H1 (cell line): ENCODE measurements around the gene ZNF101. TPM values are rescaled to one million over a fixed set of nuclear protein-coding genes. Genes with fewer than 3 reads are reported as not detected.

Source experiments
- CTCF ChIA-PET: fragments of 300-600 bp; sonication (Branson Sonifier 250); formaldehyde crosslinking; loops from one replicate; lab custom pipeline; 2021; ENCODE audit not compliant: partially characterized antibody; lab: Charles Lee
- POLR2A ChIA-PET: fragments of 300-600 bp; sonication (Branson Sonifier 250); formaldehyde crosslinking; loops from one replicate; lab custom pipeline; 2021; ENCODE audit warnings: inconsistent platforms; ENCODE audit not compliant: partially characterized antibody; lab: Charles Lee
- DNase-seq, 2 experiments: peaks; one replicate each; pipeline versions ENCODE4 v3.0.0 to v3.0.0-alpha.2; 2010 to 2022; ENCODE audit warnings: low spot score in 2 of 2, low read depth in 1 of 2, mixed read lengths in 1 of 2
- FAIRE-seq: peaks from 2 replicates; lab custom pipeline; 2011; peaks lifted over from hg19 to GRCh38; lab: Jason Lieb, UNC
- H2AFZ ChIP-seq: 2 replicates; pipeline ENCODE4 v1.8.1; 2012; ENCODE audit warnings: low read length, inconsistent platforms
- H2AK5ac ChIP-seq: 2 replicates; pipeline ENCODE4 v1.6.1; 2013; ENCODE audit warnings: low read depth, low read length
- H2BK120ac ChIP-seq: replicated peaks from 2 replicates; pipeline ENCODE3; 2013; ENCODE audit warnings: low read depth, low read length, inconsistent platforms
- H2BK12ac ChIP-seq: 2 replicates; pipeline ENCODE4 v1.6.1; 2013; ENCODE audit warnings: low read depth, low read length
- H2BK15ac ChIP-seq: 2 replicates; pipeline ENCODE4 v1.6.1; 2013; ENCODE audit warnings: low read length
- H2BK20ac ChIP-seq: 2 replicates; pipeline ENCODE4 v1.6.1; 2013; ENCODE audit warnings: low read length
- H2BK5ac ChIP-seq: 2 replicates; pipeline ENCODE4 v1.6.1; 2013; ENCODE audit warnings: low read depth, low read length
- H3K14ac ChIP-seq: 2 replicates; pipeline ENCODE4 v1.6.1; 2013; ENCODE audit warnings: inconsistent platforms; ENCODE audit not compliant: insufficient read length
- H3K18ac ChIP-seq: 2 replicates; pipeline ENCODE4 v1.6.1; 2013; ENCODE audit warnings: low read length; ENCODE audit errors: extremely low read depth
- H3K23ac ChIP-seq: 2 replicates; pipeline ENCODE4 v1.6.1; 2013; ENCODE audit warnings: inconsistent platforms; ENCODE audit not compliant: insufficient read length
- H3K23me2 ChIP-seq: 2 replicates; pipeline ENCODE4 v1.6.1; 2013; ENCODE audit warnings: low read depth, low read length
- H3K27ac ChIP-seq: 2 replicates; pipeline ENCODE4 v1.6.1; 2011; ENCODE audit warnings: low read depth, low read length, inconsistent platforms
- H3K27me3 ChIP-seq, 4 experiments: replicated peaks in 1 of 4; 1 replicate in 1 of 4; 2 replicates in 3 of 4; pipeline versions ENCODE4 v1.6.1 to v1.8.1; 2011 to 2013; ENCODE audit warnings: low read length in 3 of 4, mild to moderate bottlenecking in 3 of 4, inconsistent platforms in 2 of 4, mixed read lengths in 2 of 4, moderate library complexity in 1 of 4; ENCODE audit not compliant: control insufficient read depth in 3 of 4, insufficient read depth in 3 of 4; ENCODE audit errors: extremely low read depth in 1 of 4
- H3K36me3 ChIP-seq, 4 experiments: 2 replicates each; pipeline versions ENCODE4 v1.6.1 to v1.8.1; 2011 to 2013; ENCODE audit warnings: mild to moderate bottlenecking in 4 of 4, low read length in 3 of 4, moderate library complexity in 2 of 4, control low read depth in 1 of 4, inconsistent platforms in 1 of 4; ENCODE audit not compliant: insufficient read depth in 4 of 4, control insufficient read depth in 2 of 4
- H3K4ac ChIP-seq: replicated peaks from 2 replicates; pipeline ENCODE3; 2013; ENCODE audit warnings: low read length, low read depth, mixed read lengths, inconsistent platforms; ENCODE audit not compliant: insufficient read length
- H3K4me1 ChIP-seq, 4 experiments: replicated peaks in 1 of 4; 1 replicate in 1 of 4; 2 replicates in 3 of 4; pipeline versions ENCODE4 v1.6.1 to v1.8.1; 2011 to 2013; ENCODE audit warnings: low read length in 3 of 4, inconsistent platforms in 2 of 4, mixed read lengths in 1 of 4; ENCODE audit not compliant: insufficient read depth in 4 of 4, control insufficient read depth in 3 of 4
- H3K4me2 ChIP-seq, 2 experiments: 2 replicates each; pipeline versions ENCODE4 v1.6.1 to v1.8.1; 2011 to 2013; ENCODE audit warnings: low read depth in 2 of 2, low read length in 2 of 2, control low read depth in 1 of 2, inconsistent platforms in 1 of 2, mild to moderate bottlenecking in 1 of 2; ENCODE audit not compliant: insufficient read depth in 1 of 2
- H3K4me3 ChIP-seq, 4 experiments: fragments of 200-600, 300-600 bp in 1 of 4; sonication (generic), shearing (Covaris generic), sonication (Bioruptor Twin) in 1 of 4; 2 replicates each; pipeline versions ENCODE4 v1.5.1 to v1.8.1; 2011 to 2016; ENCODE audit warnings: low read length in 4 of 4, low read depth in 3 of 4, control low read depth in 2 of 4, inconsistent platforms in 2 of 4, mild to moderate bottlenecking in 2 of 4, mixed read lengths in 1 of 4, moderate library complexity in 1 of 4; ENCODE audit not compliant: insufficient read depth in 2 of 4; ENCODE audit errors: extremely low read depth in 1 of 4
- H3K56ac ChIP-seq: replicated peaks from 2 replicates; pipeline ENCODE3; 2013; ENCODE audit warnings: low read depth, mild to moderate bottlenecking, mixed read lengths, low read length, inconsistent platforms; ENCODE audit not compliant: insufficient read length
- H3K79me1 ChIP-seq: 2 replicates; pipeline ENCODE4 v1.6.1; 2013; ENCODE audit warnings: low read depth, low read length, control low read depth
- H3K79me2 ChIP-seq, 2 experiments: 2 replicates each; pipeline versions ENCODE4 v1.6.1 to v1.8.1; 2012 to 2013; ENCODE audit warnings: low read length in 2 of 2, mild to moderate bottlenecking in 2 of 2, inconsistent platforms in 1 of 2; ENCODE audit not compliant: insufficient read depth in 2 of 2, control insufficient read depth in 1 of 2
- H3K9ac ChIP-seq, 4 experiments: replicated peaks in 1 of 4; 1 replicate in 1 of 4; 2 replicates in 3 of 4; pipeline versions ENCODE4 v1.6.1 to v1.8.1; 2011 to 2013; ENCODE audit warnings: low read depth in 3 of 4, low read length in 3 of 4, control low read depth in 2 of 4, mild to moderate bottlenecking in 2 of 4, moderate library complexity in 2 of 4, inconsistent platforms in 1 of 4; ENCODE audit errors: extremely low read depth in 1 of 4
- H3K9me3 ChIP-seq, 2 experiments: 2 replicates each; pipeline versions ENCODE4 v1.6.1 to v1.8.1; 2012 to 2013; ENCODE audit warnings: mild to moderate bottlenecking in 2 of 2, moderate library complexity in 2 of 2, control low read depth in 1 of 2, inconsistent platforms in 1 of 2, low read depth in 1 of 2, low read length in 1 of 2, mixed read lengths in 1 of 2; ENCODE audit not compliant: insufficient read depth in 2 of 2
- H4K20me1 ChIP-seq, 2 experiments: replicated peaks in 1 of 2; 2 replicates each; pipeline versions ENCODE3 to v1.8.1; 2011 to 2013; ENCODE audit warnings: inconsistent platforms in 2 of 2, low read length in 2 of 2, mild to moderate bottlenecking in 1 of 2; ENCODE audit not compliant: insufficient read depth in 2 of 2, control insufficient read depth in 1 of 2
- H4K5ac ChIP-seq: 2 replicates; pipeline ENCODE4 v1.6.1; 2013; ENCODE audit warnings: low read length, low read depth, mixed read lengths, inconsistent platforms; ENCODE audit not compliant: insufficient read length
- H4K8ac ChIP-seq: 2 replicates; pipeline ENCODE4 v1.8.0; 2013; ENCODE audit warnings: mild to moderate bottlenecking, moderate library complexity, low read length, inconsistent platforms; ENCODE audit not compliant: insufficient read depth; ENCODE audit errors: extremely low read depth
- H4K91ac ChIP-seq: replicated peaks from 2 replicates; pipeline ENCODE3; 2013; ENCODE audit warnings: low read length, mixed read lengths, inconsistent platforms; ENCODE audit not compliant: insufficient read length
- GTF2F1 ChIP-seq: IDR thresholded peaks from 2 replicates; pipeline ENCODE4 v1.6.1; 2012; ENCODE audit warnings: low read depth, low read length, improper control_type of control experiment, borderline replicate concordance
- HDAC2 ChIP-seq, 2 experiments: fragments of 300-600 bp in 1 of 2; sonication (generic) in 1 of 2; IDR thresholded peaks; 2 replicates each; pipeline ENCODE4 v1.6.1; 2011 to 2012; ENCODE audit warnings: low read depth in 2 of 2, low read length in 2 of 2, mild to moderate bottlenecking in 2 of 2, moderate library complexity in 2 of 2, borderline replicate concordance in 1 of 2, inconsistent platforms in 1 of 2
- RAD21 ChIP-seq, 2 experiments: IDR thresholded peaks in 1 of 2; conservative IDR thresholded peaks in 1 of 2; 2 replicates each; pipeline ENCODE4 v1.6.1; 2011; ENCODE audit warnings: low read depth in 2 of 2, low read length in 2 of 2, improper control_type of control experiment in 1 of 2, inconsistent platforms in 1 of 2, mild to moderate bottlenecking in 1 of 2, moderate library complexity in 1 of 2
- RNF2 ChIP-seq: fragments of 200-900, 300-1000 bp; sonication (generic); IDR thresholded peaks from 2 replicates; pipeline ENCODE4 v1.7.1; 2016; ENCODE audit warnings: borderline replicate concordance, low read depth, mild to moderate bottlenecking, antibody characterized with exemption, low read length; ENCODE audit not compliant: poor library complexity, severe bottlenecking; ENCODE audit errors: missing control alignments
- WGBS, 2 experiments: shearing (Covaris generic) in 1 of 2; methylation state at CpG; one replicate each; pipeline versions ENCODE4 v1.1.6 to v1.1.7; 2013 to 2015; ENCODE audit warnings: low lambda C conversion rate in 2 of 2, mixed read lengths in 2 of 2, inconsistent platforms in 1 of 2, low coverage in 1 of 2, missing lambda C conversion rate in 1 of 2; ENCODE audit not compliant: insufficient replicate concordance in 2 of 2, insufficient coverage in 1 of 2, insufficient read length in 1 of 2; ENCODE audit errors: extremely low coverage in 1 of 2, missing lambda C conversion rate in 1 of 2; 5-methylcytosine and 5-hydroxymethylcytosine counted together
- polyA plus RNA-seq, 7 experiments: library from polyadenylated mRNA; depleted of rRNA in 3 of 7; stranded (reverse) in 5 of 7; unstranded in 2 of 7; fragments of >200 nt in 5 of 7; fragments of 200-250 nt in 2 of 7; gene quantifications; 1 replicate in 5 of 7; 2 replicates in 1 of 7; 4 replicates in 1 of 7; pipeline versions ENCODE4 v1.2.1 to v1.2.3, GENCODE V29; 2011 to 2013; ENCODE audit warnings: missing spikeins in 2 of 7, mixed read lengths in 2 of 7
- total RNA-seq: library from RNA; stranded (reverse); fragmentation: NEBNext Ultra II Directional; extraction: Animal tissue kit (Norgen Biotek cat#: 25700); gene quantifications from 2 replicates; pipeline ENCODE4 v1.2.1, GENCODE V29; 2021

ZNF101 gene
- total and polyA plus RNA-seq, 2 of the 8 experiments (the other 6 are each of a cell fraction or from before 2014, with no cell fraction given) = 13.0 to 50.9 TPM

DNA sequence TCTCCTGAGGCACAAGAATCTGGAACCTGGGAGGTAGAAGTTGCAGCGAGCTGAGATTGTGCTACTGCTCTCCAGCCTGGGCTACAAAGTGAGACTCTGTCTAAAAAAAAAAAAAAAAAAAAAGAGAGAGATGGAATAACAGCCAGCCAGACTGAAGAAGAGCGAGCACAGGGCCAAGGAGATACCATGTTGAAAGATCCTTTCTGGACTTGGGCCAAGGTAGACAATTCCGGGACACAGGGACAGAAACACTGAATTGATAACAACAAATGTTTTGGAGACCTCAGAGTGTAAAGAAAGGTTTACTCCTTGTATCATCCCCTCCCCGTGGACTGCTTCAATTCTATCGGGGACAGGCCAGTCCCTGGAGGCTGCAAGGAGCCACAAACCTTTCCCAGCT, 45.3 kb upstream of the ZNF101 start:
- Histone ChIP-seq H3K79me2 (peaks cover 0 to 18% of the 10 kb centered on the region in 2 experiments; a peak in 3 of 4 replicates), H3K27ac (no peak overlapping the region), H4K91ac (no peak overlapping the region), H2BK5ac (no peak overlapping the region), H3K4me3 (no peak overlapping the region), H3K4ac (no peak overlapping the region), H3K27me3 (no peaks in the 10 kb centered on the region; a peak in 1 of 7 replicates), H3K4me2 (no peak overlapping the region), H4K8ac (no peak overlapping the region; the same call in 1 of the 2 replicates), H2AK5ac (no peak overlapping the region), H2BK15ac (no peak overlapping the region), H3K23ac (no peak overlapping the region), H3K18ac (no peak overlapping the region), H3K14ac (no peak overlapping the region), H2AFZ (no peak overlapping the region), H3K79me1 (peaks cover 8% of the 10 kb centered on the region), H2BK20ac (no peak overlapping the region), H3K23me2 (peaks cover 10% of the 10 kb centered on the region), H2BK12ac (no peak overlapping the region), H3K9me3 (no peaks in the 10 kb centered on the region), H3K56ac (no peak overlapping the region), H3K4me1 (peaks cover 0 to 11% (median 8%) of the 10 kb centered on the region in 4 experiments; a peak in 5 of 7 replicates), H4K5ac (no peak overlapping the region), H3K9ac (no peak overlapping the region), H4K20me1 (peaks cover 3 to 14% of the 10 kb centered on the region in 2 experiments), H2BK120ac (no peak overlapping the region), H3K36me3 (peaks cover 6 to 10% (median 8%) of the 10 kb centered on the region in 4 experiments; a peak in 7 of 8 replicates)
- FAIRE-seq (no peak), DNase-seq (no peak)
- ChIA-PET CTCF (interaction anchor here (1.0 to 2.1 kb wide), 4 partner anchors 36 to 91 kb away, joined by 3 to 9 read pairs (median 4); no protein-coding TSS in a partner anchor), POLR2A (interaction anchor here (0.9 kb wide), 1 partner anchor 21 kb away, joined by 3 read pairs; no protein-coding TSS in a partner anchor)
- 90% methylated on average over 5 of the region's 5 CpGs; no CpG with 5 or more reads in 1 of the 2 experiments for WGBS, 2 experiments
- no peak for TF ChIP-seq RAD21 (IDR thresholded peaks at IDR 0.05 in 1 of 2, conservative IDR thresholded peaks at IDR 0.05 in 1 of 2; ENCODE audit: low read depth in 2 of 2, low read length in 2 of 2)
- no peak for TF ChIP-seq HDAC2 (IDR thresholded peaks at IDR 0.05; ENCODE audit: borderline replicate concordance in 1 of 2, low read depth in 2 of 2, low read length in 2 of 2)
- no peak for TF ChIP-seq GTF2F1
- no peak for TF ChIP-seq RNF2
